ENCODE measurements around the gene KCTD10. TPM values are rescaled to one million over a fixed set of nuclear protein-coding genes. Genes with fewer than 3 reads are reported as not detected.
"Not testable (repeated sequence)": the region's sequence is repeated elsewhere in the genome, so short reads cannot be mapped to it uniquely, and the experiment has no call there.

Gene KCTD10
- total RNA-seq, 2 donors from 2014 or later: 37.2 to 49.8 TPM

- intact Hi-C loops (cut with DNase I): loop anchor here (2.0 kb wide), 1 partner anchor 47 kb away; the partner anchor contains the start of genes KCTD10 and UBE3B
- 91% methylated on average over 6 of the region's 6 CpGs for WGBS
These were observed 46.9 kb downstream of the KCTD10 start for GRCh38 chr12:109430244-109430643.

GRCh38 chr12:109428804-109429203 lies 48.3 kb downstream of the KCTD10 start:
- DNase-seq (ENCODE audit: low spot score); H3K9me3 ChIP-seq; H3K27ac ChIP-seq; H3K4me3 ChIP-seq; H3K36me3 ChIP-seq; H3K27me3 ChIP-seq (replicated peaks; ENCODE audit: insufficient read depth); H3K4me1 ChIP-seq (replicated peaks): not testable (repeated sequence)
- 93% methylated on average over 3 of the region's 3 CpGs for WGBS
- intact Hi-C loops (cut with DNase I): loop anchor here (10.0 kb wide), 1 partner anchor 146 kb away; the partner anchor contains the start of genes MMAB and MVK

More at GRCh38 chr12:109430244-109430643, 46.9 kb downstream of the KCTD10 start:
- TF ChIP-seq POLR2AphosphoS5 (IDR thresholded peaks at IDR 0.05) (no peak), POLR2A (IDR thresholded peaks at IDR 0.05) (no peak), CTCF (IDR thresholded peaks at IDR 0.05) (no peak)
- no peaks in the 10 kb centered on the region for H3K27me3 ChIP-seq (replicated peaks; ENCODE audit: insufficient read depth)
- DNase-seq (ENCODE audit: low spot score): no peak
- no peak overlapping the region for H3K4me3 ChIP-seq
- no peaks in the 10 kb centered on the region for H3K9me3 ChIP-seq
- H3K27ac ChIP-seq: no peak overlapping the region
- no peaks in the 10 kb centered on the region for H3K4me1 ChIP-seq (replicated peaks)
- H3K36me3 ChIP-seq: no peaks in the 10 kb centered on the region

DNA sequence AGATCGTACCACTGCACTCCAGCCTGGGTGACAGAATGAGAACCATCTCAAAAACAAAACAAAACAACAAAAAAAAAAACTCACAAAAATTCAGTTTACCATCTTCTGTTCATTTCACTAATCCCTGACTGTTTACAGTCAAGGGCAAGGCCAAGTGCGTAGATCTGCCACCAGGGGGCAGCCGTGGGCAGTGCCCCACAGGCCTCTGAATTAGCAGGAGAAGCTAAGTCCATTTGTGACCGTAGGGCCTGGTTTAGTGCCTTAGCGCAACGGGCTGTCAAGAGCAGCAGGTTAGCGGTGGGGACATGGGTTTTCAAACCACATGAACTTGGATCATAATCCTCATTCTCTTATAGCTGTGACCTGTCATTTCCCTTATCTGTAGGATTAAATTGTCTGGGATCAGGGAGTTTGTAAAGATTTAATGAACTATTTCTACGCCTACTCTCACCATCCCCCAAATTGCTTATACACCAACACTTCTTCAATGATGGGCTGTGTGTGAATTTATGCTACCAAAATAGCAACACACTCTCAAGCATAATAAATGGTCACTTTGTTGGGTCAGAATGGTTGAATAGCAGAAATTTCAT lies 49.0 kb downstream of the KCTD10 start:
- H3K27ac ChIP-seq: no peak overlapping the region
- intact Hi-C loops (cut with DNase I): loop anchor here (10.0 kb wide), 1 partner anchor 147 kb away; the partner anchor contains the start of genes MMAB and MVK
- TF ChIP-seq POLR2AphosphoS5 (IDR thresholded peaks at IDR 0.05) (peak; percentile 70), POLR2A (IDR thresholded peaks at IDR 0.05) (no peak), CTCF (IDR thresholded peaks at IDR 0.05) (peak; percentile 81 to 94 (median 88))
- H3K27me3 ChIP-seq (replicated peaks; ENCODE audit: insufficient read depth): no peaks in the 10 kb centered on the region
- no peaks in the 10 kb centered on the region for H3K36me3 ChIP-seq
- no peaks in the 10 kb centered on the region for H3K9me3 ChIP-seq
- 24% methylated on average over 8 of the region's 8 CpGs for WGBS
- no peak overlapping the region for H3K4me3 ChIP-seq
- peak; percentile 72 for DNase-seq (ENCODE audit: low spot score)
- no peaks in the 10 kb centered on the region for H3K4me1 ChIP-seq (replicated peaks)

DNA sequence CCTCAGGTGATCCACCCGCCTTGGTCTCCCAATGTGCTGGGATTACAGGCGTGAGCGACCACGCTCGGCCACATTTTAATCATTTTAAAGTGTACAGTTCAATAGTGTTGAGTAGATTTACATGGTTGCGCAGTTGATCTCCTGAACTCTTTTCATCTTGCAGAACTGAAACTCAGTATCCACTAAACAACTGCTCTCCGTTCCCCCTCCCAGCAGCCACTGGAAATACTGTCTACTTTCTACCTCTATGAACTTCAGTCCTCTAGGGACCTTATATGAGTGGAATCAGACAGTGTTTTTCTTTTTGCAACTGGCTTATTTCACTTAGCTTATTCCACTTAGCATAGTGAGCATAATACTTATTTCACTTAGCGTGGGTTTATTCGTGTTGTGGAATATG lies 53.7 kb downstream of the KCTD10 start:
- no peak for TF ChIP-seq CTCF (IDR thresholded peaks at IDR 0.05)
- TF ChIP-seq POLR2AphosphoS5 (IDR thresholded peaks at IDR 0.05): no peak
- TF ChIP-seq POLR2A (IDR thresholded peaks at IDR 0.05): no peak
- Histone ChIP-seq H3K4me1 (replicated peaks) (no peaks in the 10 kb centered on the region), H3K4me3 (no peak overlapping the region), H3K27ac (no peak overlapping the region), H3K27me3 (replicated peaks; ENCODE audit: insufficient read depth) (no peaks in the 10 kb centered on the region), H3K9me3 (no peaks in the 10 kb centered on the region), H3K36me3 (no peaks in the 10 kb centered on the region)
- DNase-seq (ENCODE audit: low spot score): no peak
- intact Hi-C loops (cut with DNase I): loop anchor here (5.0 to 10.0 kb wide), 2 partner anchors 151 to 354 kb away; partner anchors contain the start of genes MMAB and MVK
- WGBS: 90% methylated on average over 9 of the region's 9 CpGs

- no peak for TF ChIP-seq POLR2AphosphoS5 (IDR thresholded peaks at IDR 0.05)
- TF ChIP-seq POLR2A (IDR thresholded peaks at IDR 0.05): no peak
- no peak for TF ChIP-seq CTCF (IDR thresholded peaks at IDR 0.05)
- intact Hi-C loops (cut with DNase I): loop anchor here (5.0 to 10.0 kb wide), 2 partner anchors 153 to 355 kb away; partner anchors contain the start of genes MMAB and MVK
- WGBS: 44% methylated on average over 10 of the region's 10 CpGs
- Histone ChIP-seq H3K4me1 (replicated peaks) (no peaks in the 10 kb centered on the region), H3K4me3 (no peak overlapping the region), H3K36me3 (no peaks in the 10 kb centered on the region), H3K27ac (no peak overlapping the region), H3K27me3 (replicated peaks; ENCODE audit: insufficient read depth) (no peaks in the 10 kb centered on the region), H3K9me3 (no peaks in the 10 kb centered on the region)
- DNase-seq (ENCODE audit: low spot score): no peak
These were observed 54.8 kb downstream of the KCTD10 start for GRCh38 chr12:109422251-109422650.

Data from prostate gland (tissue), 2 donors.